OCI-LY7 (cell line): ENCODE data around the gene LEPR.

Source experiments
- CTCF ChIP-seq: fragments of 200-600 bp; sonication (generic); conservative IDR thresholded peaks from 2 replicates; pipeline ENCODE4 v1.5.1; 2014; ENCODE audit warnings: mild to moderate bottlenecking, antibody characterized with exemption, low read length, moderate library complexity, mixed read lengths
- EZH2phosphoT487 ChIP-seq: fragments of 200-600 bp; sonication (generic); IDR thresholded peaks from 2 replicates; pipeline ENCODE4 v1.6.1; 2018; ENCODE audit warnings: low read depth, borderline replicate concordance, mild to moderate bottlenecking, mixed run types, antibody characterized with exemption, low read length, moderate library complexity, mixed read lengths

- no peak for TF ChIP-seq CTCF
- TF ChIP-seq EZH2phosphoT487 = no peak
These were observed 24.4 kb upstream of the LEPR start for GRCh38 chr1:65395887-65396612.
